NCI-H510A (cell line): Measurements from ENCODE around the gene TGM2.

Experiments used
- DNase-seq: peaks from one replicate; lab custom pipeline; 2025; lab: John Stamatoyannopoulos, UW

TGM2 gene

DNA sequence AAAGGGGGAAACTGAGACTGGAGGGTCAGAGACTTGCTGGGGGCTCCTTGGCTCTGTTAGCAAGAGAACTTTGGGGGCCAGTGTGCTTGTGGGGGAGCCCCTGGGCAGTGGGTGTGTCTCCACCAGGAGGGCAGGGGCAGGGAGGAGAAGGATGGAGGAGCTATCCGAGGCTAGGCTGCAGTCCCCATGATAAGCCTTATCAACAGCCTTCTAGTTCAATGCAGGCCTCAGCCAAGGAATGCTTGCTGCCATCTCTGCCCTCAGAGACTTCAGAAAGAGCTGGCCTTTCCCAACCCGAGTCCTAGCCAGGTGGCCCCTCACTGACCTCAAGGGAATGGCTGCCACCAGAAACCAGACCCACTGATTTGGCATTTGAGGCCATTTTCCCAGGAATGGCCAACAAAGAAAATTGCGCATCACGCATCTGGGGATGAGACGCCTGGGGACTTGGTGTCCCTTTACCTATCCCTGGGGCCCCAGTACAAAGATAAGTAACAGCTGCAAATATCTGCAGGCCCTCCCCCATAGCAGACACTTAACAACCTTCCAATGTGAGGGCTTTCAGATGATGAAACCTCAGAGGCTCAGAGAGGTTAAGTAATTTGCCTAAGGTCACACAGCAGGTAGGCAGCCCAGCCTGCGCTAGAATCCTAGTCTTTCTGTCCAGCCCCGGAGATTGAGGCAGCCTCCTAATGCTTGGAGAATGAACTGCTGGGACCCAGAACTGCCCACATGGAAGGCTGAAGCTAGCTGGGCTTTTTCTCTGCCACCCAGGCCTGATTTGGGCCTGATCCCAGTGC lies 4.9 kb downstream of the TGM2 start:
- no peak for DNase-seq

DNA sequence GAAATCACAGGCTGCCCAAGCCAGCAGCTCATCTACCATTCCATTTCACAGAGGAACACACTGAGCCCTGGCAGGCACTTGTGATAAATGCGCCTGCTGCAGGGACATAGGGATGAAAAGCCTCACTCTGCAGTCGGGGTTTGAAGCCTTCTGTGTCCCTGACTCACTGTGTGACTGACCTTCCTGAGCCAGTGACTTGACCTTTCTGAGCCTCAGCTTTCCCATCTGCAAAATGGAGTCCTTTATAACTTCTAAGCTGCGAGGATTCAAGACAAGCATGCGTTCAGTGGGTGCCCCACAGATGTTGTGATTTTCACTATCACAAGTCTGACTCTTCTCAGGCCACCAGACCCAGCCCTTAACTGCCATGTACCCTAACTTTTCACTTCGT lies 5.5 kb downstream of the TGM2 start:
- DNase-seq, result no peak

DNA sequence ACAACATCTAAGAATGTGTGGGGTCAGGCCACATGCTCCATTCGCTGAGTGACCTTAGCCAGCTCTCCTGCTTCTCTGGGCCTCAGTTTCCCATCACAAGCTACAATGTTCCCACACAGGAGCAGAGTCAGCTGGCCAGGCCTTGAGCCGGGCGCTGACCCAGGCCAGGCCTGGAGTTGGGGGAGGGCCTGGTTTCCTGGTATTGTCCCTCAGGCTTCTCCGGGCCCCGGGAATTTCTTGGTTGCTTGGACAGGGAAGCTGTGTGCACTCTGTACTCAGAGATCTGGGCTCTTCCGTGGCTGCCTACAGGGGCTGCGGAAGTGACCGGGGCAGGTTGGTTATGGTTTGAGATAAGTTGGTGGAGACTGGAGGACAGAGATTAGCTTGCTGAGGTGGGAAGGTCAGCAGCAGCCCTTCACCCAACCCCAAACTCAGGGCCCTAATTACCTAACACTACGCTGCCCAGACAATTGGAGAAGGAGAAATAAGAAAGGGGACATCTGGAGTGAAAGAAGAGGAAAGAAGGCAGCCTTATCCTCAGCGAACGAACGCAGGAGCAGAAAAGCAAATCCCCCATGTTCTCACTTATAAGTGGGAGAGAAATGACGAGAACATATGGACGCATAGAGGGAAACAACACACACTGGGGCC lies 6.2 kb downstream of the TGM2 start:
- no peak for DNase-seq

DNA sequence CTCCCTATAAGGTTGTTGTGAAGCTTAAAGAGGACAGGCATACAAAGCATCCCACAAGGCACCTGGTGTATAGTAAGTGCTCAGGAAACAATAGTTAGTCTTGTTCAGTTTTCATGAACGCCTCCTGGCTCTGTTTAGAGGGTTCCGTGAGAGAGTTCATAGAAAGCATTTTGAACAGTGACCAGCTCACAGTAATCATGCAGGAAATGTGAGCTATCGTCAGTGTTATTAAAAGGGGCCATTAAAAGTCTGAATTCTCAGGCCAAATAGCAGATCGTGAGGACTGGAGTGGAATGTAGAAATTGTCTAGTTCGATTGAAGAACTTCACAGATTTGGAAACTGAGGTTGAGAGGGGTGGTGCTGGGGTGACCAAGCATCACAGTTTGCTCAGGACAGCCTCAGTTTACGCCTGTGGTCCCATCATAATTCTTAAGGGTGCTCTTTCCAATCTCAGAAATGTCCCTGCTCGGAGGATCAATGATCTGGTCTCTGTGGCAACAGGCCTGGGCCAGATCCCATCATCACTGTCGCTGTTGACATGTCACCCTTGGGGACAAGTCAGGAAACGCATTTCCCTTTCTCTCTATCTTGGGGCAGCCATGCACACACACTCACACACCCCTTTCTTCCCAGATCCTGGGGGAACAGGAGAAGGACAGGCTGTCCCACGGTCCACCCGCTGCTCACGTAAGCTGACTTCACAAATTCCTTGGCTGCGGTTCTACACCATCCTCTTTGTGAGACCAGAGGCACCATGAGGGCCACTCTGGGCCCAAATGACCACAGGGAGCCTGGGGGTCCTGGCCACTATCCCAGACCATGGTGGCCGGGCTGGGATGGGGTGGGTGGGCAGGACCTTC lies 7.2 kb downstream of the TGM2 start:
- no peak for DNase-seq

DNA sequence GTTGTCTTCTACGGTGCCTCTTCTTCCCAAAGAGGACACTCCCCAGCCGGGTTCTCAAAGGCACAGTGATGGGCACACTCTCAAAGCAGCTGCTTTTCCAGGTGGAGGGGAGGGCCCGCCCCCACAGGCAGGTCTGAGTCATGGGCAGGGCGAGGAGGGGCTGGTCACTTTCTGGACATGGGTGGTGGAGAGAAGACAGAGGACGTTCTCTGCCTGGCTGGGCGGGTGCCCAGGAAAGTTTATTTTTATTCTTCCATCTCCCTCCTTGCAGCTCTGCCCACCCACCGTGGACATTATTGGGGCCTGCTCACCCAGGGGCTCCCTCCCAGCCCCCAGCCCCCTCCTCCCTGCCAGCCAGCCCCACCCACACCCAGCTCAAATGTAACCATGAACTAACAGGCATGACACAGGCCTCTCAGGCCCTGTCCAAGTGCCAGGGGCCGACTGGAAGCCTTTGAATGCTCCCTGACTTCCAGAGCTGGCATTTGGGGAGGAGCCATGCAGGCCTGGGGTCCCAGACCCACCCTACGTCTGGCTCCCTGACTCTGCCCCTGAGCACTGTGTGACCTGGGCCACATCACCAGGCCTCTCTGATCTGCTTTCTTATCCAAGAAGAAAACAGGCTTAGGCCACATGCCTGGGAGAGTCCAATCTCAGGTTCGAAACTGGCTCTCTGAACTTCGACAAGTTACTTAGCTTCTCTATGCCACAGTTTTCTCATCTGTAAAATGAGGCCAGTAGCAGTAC lies 8.0 kb downstream of the TGM2 start:
- DNase-seq, result no peak

DNA sequence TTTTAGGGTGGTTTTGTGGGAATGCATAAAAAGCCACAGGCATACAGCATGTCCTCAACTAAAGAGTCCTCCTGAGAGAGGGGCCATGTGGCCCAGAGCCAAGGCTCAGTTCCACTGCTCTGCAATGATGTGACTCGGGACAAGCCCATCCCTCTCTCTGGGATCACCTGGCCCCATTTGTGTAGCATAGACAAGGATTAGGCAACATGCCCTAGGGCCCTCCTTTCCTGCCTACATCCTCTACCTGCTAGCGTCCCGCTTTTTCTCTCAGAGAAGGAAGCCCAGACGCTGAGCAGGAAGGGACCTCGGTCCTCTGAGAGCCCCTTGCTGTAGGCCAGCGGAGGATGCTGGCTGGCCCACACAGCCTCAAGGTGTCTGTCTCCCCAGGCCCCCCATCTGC lies 8.8 kb downstream of the TGM2 start:
- no peak for DNase-seq

DNA sequence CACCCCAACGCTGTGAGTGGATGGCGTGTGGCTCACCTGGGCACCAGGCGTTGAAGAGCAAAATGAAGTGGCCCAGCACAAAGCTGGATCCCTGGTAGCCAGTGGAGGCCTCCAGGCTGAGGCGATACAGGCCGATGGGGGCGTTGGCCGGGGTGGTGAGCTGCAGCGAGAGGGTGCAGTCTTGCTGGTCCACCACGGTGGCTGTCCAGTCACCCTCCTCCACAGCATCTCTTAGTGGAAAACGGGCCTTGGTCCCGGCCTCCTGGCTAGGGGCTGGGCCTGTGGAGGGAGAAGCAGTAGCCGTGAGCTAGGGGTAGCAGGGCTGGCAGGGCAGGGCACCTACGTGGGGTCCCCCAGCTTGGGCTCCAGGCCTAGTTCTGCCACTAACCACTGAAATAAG lies 9.3 kb downstream of the TGM2 start:
- DNase-seq, result no peak

DNA sequence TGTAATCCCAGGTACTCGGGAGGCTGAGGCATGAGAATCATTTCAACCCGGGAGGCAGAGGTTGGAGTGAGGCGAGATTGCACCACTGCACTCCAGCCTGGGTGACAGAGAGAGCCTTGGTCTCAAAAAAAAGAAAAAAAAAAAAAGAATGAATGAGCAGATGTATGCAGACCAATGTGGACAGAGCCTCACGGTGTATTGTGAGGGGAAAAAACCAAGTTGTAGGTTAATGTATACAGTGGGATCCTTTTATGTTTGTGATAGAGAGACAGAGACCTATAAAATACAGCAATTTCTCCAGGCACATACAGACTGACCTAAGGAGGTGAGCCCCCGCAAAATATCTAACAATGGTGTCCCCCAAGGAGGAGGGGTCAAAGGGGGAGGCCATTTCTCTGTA lies 11.7 kb downstream of the TGM2 start:
- DNase-seq, result no peak

DNA sequence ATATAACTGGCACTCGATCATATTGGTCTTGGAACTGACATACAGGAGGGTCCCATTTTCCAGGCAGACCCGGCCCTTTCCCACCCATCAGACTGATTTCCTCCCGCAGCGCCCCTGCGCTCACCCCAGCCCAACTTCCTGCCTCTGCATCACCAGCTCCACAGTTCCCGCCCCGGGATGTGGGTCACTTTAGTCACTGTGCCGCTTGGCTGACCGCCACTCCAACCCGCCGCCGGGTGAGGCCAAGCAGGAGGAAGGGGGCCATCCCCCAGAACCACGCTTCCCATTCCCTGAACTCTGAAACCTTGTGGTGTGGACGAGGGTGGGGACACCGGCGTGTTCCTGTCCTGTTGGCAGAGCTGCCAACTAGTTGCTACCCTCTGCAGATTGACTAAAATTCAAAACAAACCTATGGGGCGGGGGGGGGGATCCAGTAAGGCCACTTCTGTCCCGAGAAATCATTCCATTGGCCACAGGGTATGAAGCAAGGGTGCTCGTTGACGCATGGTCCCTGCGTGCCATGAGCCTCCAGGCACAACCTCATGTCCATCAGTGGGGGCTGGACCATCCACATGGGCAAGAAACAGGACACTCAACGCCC lies 12.3 kb downstream of the TGM2 start:
- DNase-seq, result no peak

DNA sequence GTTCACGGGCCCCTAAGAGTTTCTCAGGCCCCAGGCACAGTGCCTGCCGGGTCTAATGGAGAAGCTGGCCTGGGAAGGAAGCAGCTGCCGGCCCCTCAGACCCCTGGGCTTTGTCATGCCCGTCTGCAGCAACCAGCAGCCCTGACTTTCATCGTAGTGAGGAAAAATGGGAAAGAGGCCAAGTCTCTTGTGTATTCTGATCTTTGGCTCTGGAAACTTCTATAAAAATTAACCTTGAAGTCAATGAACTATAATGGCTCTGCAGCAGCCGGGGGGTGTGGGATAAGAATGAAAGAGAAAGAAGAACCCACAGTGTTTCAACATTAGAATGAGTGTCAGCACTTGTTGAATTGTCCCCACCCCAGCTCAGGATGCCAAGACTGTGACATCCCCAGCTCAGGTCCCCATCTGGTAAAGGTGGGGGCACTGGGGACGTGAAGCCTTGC lies 12.9 kb downstream of the TGM2 start:
- no peak for DNase-seq

DNA sequence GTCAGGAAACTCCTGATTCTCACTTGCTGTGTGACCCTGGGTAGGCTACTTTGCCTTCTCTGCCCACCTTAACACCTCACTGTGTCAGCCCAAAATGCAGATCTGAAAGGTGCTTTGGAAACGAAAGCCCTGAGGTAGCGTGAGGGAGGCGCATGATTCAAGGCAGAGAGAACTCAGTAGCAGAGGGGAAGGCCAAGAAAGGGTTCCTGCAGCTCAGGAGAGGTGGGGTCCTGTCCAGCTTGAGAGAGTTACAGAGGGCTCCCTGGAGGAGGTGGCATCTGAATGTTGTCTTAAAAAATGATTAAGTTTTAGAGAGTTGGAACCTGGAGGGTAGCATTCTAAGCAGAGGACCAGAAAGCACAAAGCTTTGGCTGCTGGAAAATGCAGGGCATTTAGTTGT lies 13.6 kb downstream of the TGM2 start:
- DNase-seq, result no peak

DNA sequence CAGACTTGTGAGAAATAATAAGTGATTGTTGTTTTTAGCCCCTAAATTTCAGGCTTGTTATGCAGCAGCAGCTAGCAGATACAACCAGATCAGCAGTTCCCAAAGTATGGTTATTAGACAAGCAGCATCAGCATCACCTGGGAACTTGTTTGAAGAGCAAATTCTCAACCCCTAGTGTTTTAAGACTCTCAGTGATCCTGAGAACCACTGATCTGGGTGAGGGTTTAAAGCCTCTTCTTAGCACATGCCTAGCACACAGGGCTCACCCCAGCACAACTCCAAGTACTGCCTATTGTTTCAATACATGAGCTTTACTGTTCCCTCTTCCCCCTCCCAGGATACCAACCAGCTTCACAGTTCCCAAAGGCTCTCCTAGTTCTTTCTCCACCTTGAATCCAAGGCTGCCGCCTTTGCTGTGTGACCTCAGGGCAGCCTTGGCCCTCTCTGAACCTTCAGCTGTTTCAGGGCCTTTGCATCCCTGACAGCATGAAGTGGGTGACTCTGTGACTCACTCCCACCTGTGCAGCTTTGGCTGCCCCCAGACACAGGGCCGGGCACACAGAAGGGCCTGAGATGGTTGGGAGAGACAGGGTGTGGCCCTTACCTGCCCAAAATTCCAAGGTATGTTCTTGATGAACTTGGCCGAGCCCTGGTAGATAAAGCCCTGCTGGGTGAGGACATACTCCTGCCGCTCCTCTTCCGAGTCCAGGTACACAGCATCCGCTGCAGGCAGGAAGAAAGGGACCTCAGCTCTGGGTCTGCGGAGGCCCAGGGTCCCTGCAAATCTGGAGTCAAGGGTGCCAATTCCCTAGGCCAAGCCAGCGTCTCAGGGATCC lies 14.5 kb downstream of the TGM2 start:
- DNase-seq, result no peak

DNA sequence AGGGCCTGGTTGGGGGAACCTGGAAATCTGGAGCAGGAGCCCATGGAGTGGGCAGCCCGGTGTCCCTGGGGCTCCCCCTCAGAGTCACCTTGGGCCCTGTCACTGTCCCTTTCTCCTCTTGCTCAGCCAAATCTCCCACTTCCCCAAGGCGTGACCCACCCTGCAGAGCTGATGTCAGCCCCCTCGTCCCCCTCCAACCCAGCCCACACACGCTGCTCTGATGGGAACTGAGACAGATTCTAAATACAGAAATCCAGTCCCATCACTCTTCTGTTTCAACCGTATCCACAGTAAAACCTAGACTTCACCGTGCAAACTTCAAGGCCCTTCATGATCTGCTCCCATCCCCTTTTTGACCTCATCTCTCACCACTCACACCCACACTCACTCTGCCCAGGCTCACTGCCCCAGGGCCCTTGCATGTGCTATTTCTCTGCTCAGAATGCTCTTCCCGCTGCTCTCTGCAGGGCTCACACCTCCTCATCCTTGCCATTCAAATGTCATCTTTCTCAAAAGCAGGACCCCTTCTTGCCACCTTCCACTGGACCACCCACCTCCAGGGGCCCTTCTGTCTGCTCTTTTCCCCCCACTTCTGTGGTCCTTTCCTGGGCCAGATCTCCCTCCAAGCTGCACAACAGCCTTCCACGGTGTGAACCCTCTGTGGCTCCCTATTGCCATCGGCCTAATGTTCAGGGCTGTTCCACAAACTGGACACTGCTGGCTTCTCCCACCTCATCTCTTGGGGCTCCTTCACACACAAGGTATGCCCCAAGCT lies 16.6 kb downstream of the TGM2 start:
- no peak for DNase-seq

DNA sequence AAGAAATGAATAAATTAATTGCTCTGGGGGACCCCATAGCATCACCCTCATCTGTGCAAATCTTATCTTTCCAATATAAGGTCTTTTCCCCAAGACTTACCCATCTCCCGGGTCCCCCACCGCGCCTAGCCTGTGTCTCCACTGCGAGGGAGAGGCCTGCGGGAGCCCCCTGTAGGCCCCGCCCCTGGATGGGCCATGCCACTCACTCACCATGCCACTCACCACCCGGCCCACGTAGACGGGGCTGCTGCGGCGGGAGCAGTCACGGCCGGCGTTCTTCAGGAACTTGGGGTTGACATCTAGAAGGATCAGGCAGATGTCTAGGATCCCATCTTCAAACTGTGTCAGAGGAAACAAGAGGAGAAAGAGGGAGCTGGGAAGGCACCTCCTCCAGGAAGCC lies 17.3 kb downstream of the TGM2 start:
- no peak for DNase-seq

DNA sequence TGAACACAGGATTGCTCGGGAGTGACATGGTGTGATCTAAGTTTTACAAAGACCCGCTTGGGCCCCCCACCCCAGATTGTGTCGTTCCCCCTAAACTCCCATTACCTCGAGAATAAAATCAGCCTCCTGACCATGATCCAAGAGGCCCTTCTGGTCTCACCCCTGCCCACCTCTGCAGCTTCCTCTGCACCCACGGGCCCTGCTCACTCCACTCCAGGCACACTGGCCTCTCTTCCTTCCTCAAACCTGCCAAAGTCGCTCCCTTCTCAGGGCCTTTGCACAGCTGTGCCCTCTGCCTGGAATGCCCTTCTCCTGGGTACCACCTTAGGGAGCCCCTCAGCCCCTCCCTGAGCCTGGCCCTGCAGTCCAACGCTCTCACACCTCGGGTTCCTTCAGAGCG lies 17.9 kb downstream of the TGM2 start:
- no peak for DNase-seq

DNA sequence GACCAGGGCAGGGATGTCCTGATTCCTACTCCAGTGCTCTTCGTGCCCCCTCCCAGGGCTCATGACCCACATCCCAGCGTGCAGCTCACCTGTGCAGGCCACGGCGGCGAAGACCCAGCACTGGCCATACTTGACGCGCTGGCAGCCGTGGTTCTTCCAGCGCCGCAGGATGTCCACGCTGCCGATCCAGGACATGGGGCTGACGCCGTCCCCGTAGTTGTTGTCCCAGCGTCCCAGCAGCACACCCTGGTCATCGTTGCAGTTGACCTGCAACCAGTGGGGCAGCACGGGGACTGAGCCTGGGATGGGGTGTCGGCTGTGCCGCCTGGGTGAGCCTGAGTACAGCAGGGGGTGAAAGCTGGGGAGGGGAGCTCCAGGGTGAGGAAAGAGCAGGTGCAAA lies 18.4 kb downstream of the TGM2 start:
- DNase-seq, result no peak

DNA sequence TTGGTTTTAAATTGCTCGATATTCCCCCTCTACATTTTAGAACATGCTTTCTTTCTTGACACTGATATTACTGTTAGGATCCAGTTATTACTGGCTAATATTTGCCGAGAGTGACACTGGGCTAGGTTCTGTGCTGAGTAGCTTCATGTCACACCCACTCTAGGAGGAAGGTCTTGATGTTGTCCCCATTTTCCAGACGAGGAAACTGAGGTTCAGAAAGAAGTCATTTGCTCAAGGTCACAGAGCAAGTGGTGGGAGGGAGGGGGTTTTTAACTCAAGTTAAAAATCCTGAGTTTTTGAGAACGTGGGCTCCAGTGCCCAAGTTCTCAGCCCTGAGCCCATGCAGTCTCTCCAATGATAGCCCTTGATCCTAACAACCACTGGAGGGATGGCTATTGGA lies 18.9 kb downstream of the TGM2 start:
- DNase-seq, result no peak

DNA sequence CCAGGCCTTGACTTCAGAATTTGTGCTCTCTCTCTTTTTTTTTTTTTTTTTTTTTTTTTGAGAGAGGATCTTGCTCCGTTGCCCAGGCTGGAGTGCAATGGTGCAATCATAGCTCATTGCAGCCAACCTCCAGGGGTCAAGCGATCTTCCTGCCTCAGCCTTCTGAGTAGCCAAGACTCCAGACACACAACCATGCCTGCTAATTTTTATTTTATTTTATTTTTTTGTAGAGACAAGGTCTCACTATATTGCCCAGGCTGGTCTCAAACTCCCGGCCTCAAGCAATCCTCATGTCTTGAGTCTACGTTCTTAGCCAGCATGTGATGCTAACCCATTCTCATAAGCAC lies 19.4 kb downstream of the TGM2 start:
- no peak for DNase-seq

DNA sequence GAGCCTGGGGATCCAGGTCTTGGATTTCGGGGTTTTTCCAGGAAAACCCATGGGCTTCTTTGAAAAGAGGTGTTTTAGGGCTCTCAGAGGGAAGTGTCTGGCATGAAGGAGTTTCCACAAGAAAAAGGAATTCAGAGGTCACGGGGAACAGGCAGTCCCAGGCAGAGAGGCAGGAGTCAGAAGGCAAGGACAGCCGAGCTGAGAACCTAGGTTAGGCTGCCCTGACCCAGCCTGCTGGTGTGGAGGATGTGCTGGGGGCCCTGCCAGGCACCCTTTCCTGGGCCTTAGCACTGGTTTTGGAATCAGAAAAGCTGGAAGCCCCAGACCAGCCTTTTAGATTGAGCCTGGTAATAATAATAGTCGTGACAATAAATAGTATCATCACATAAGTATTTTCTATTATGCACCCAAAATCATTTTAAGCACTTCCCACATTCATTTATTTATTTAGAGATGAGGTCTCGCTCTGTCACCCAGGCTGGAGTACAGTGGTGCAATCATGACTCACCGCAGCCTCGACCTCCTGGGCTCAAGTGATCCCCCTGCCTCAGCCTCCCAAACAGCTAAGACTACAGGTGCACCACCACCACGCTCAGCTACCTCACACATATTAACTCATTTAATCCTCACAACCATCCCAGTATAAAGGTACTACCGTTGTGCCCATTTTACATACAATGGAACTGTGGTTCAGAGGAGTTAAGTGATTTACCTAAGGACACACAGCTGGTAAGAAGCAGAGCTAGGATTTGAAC lies 19.9 kb downstream of the TGM2 start:
- DNase-seq, result no peak

DNA sequence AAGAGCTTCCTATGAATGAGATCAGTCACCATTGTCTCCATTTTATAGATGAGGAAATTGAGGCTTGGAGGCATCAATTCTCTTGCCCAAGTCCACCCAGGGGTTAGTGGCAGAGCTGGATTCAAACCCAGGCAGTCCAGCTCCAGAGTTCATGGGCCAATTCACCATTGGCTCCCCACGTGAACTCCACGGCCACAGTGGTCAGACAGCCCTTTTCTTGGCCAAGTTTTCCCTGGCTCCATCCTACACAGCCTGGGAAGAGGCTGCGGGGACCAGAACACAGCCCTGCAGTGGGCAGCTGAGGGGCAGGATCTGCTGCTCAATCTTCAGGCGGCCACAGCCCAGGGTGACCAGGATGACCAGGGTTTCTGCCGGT lies 20.5 kb downstream of the TGM2 start:
- no peak for DNase-seq
